Measurements from ENCODE around the gene DHRSX.

- TF ChIP-seq CTCF (IDR thresholded peaks at IDR 0.05) (no peak), POLR2A (IDR thresholded peaks at IDR 0.05) (no peak)
Observed at GRCh38 chrX:2418000-2418399, 82.8 kb downstream of the DHRSX start.
